Measurements from ENCODE around the gene ADSS1. TPM values are rescaled to one million over a fixed set of nuclear protein-coding genes. Genes with fewer than 3 reads are reported as not detected.

The ADSS1 gene
- total RNA-seq, 1 experiment from 2014 or later: 10.0 TPM

- no peak for TF ChIP-seq NFATC4 (CRISPR knock-in tag; IDR thresholded peaks at IDR 0.05)
- no peak for TF ChIP-seq SP1 (CRISPR knock-in tag; conservative IDR thresholded peaks at IDR 0.05)
- TF ChIP-seq PRRX2 (CRISPR knock-in tag; IDR thresholded peaks at IDR 0.05): no peak
These were observed 48.9 kb downstream of the ADSS1 start (continued) for GRCh38 chr14:104772707-104773504.

GRCh38 chr14:104773505-104774452 is 49.8 kb downstream of the ADSS1 start:
- no peaks in the 10 kb centered on the region for H3K27me3 Mint-ChIP-seq (ENCODE audit: low read depth)
- peaks cover 6% of the 10 kb centered on the region for H3K9me3 Mint-ChIP-seq
- TF ChIP-seq ZNF416 (CRISPR knock-in tag; IDR thresholded peaks at IDR 0.05) (no peak), PRDM15 (CRISPR knock-in tag; IDR thresholded peaks at IDR 0.05) (0 out of 2 replicates have a peak, but pooled peaks have one; percentile 2), SP1 (CRISPR knock-in tag; conservative IDR thresholded peaks at IDR 0.05) (no peak), ZNF138 (CRISPR knock-in tag; conservative IDR thresholded peaks at IDR 0.05) (no peak), ZNF263 (CRISPR knock-in tag; IDR thresholded peaks at IDR 0.05; ENCODE audit: low read depth) (no peak), MYBL2 (CRISPR knock-in tag; IDR thresholded peaks at IDR 0.05) (no peak)
- no peak overlapping the region for H3K27ac Mint-ChIP-seq
- ChIA-PET POLR2A (no interaction called here), CTCF (interaction anchor here (1.2 kb wide), 1 partner anchor 47 kb away, joined by 3 read pairs; no protein-coding TSS in a partner anchor)
- H3K4me3 Mint-ChIP-seq: no peak overlapping the region
- DNase-seq (ENCODE audit: low spot score) (no peak), ATAC-seq (no peak)
- peaks cover 33% of the 10 kb centered on the region for H3K36me3 Mint-ChIP-seq
- peaks cover 14% of the 10 kb centered on the region for H3K4me1 Mint-ChIP-seq

DNA sequence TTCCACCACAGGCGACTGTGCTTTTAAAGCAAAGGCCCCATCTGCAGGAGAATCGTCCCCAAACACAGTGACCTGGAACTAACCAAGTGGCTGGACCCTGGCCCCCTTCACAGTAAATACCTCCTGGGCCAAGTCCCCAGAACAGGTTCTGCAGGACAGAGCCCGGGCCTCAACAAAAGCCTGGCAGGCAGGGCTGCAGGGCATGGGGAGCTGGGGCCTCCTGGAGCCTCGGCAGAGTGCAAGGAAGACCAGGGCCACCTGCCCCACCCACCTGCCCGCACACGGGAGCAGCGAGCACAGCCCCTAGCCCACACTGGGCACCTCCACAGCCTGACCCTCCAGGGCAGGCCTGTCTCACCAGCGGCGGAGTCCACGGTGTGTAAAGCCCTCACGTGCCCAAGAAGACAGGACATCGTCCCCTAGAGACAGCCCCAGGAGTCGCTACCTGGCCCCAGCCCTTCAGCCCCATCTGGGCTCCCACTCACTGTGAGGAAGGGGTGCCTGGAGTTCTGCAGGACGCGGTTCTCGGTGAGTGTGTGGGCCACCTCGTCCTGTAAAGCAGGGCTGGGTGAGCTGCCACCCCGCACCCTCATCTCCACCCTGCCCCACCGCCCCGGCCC is 50.5 kb downstream of the ADSS1 start:
- ChIA-PET CTCF (no interaction called here), POLR2A (no interaction called here)
- no peak overlapping the region for H3K4me3 Mint-ChIP-seq
- ATAC-seq (no peak), DNase-seq (ENCODE audit: low spot score) (no peak)
- peaks cover 33% of the 10 kb centered on the region for H3K36me3 Mint-ChIP-seq
- no peak overlapping the region for H3K27ac Mint-ChIP-seq
- peaks cover 7% of the 10 kb centered on the region for H3K4me1 Mint-ChIP-seq
- peaks cover 6% of the 10 kb centered on the region for H3K9me3 Mint-ChIP-seq
- TF ChIP-seq PRDM15 (CRISPR knock-in tag; IDR thresholded peaks at IDR 0.05): 0 out of 2 replicates have a peak, but pooled peaks have one; percentile 2
- no peak for TF ChIP-seq TEAD4 (CRISPR knock-in tag; IDR thresholded peaks at IDR 0.05)
- no peaks in the 10 kb centered on the region for H3K27me3 Mint-ChIP-seq (ENCODE audit: low read depth)

DNA sequence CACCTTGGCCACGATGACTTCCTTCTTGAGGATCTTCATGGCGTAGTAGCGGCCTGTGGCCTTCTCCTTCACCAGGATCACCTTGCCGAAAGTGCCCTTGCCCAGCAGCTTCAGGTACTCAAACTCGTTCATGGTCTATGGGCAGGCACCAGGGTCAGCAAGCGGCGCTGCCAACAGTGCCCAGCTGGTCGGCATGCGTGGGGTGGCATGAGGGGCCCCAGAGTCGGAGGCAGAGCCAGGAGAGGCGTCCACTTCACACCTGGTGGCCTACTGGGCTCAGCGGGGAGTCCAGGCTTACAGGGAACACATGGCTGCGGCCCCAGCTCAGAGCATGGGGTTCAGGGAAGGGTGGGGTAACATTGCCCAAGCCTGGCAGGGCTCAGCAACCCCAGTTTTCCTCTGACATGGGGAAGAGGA is 51.1 kb downstream of the ADSS1 start:
- Mint-ChIP-seq H3K4me3 (no peak overlapping the region), H3K9me3 (peaks cover 6% of the 10 kb centered on the region), H3K27me3 (ENCODE audit: low read depth) (no peaks in the 10 kb centered on the region), H3K4me1 (peaks cover 2% of the 10 kb centered on the region; the same call in 1 of the 2 replicates), H3K27ac (no peak overlapping the region), H3K36me3 (peaks cover 29% of the 10 kb centered on the region)
- ChIA-PET POLR2A (no interaction called here), CTCF (no interaction called here)
- no peak for DNase-seq (ENCODE audit: low spot score)
- no peak for ATAC-seq
- TF ChIP-seq CTCF (IDR thresholded peaks at IDR 0.05) (no peak), ESRRA (CRISPR knock-in tag; IDR thresholded peaks at IDR 0.05; ENCODE audit: borderline replicate concordance) (no peak), ZNF425 (CRISPR knock-in tag; conservative IDR thresholded peaks at IDR 0.05) (no peak), JUN (CRISPR knock-in tag; IDR thresholded peaks at IDR 0.05) (no peak), ZNF121 (CRISPR knock-in tag; IDR thresholded peaks at IDR 0.05) (no peak), MAX (CRISPR knock-in tag; IDR thresholded peaks at IDR 0.05) (no peak), ZNF263 (CRISPR knock-in tag; IDR thresholded peaks at IDR 0.05; ENCODE audit: low read depth) (no peak)
